NCI-H1417 treated with DMSO at 0.1 percent for 48 hours (cell line): ENCODE measurements around the gene GJB4.
"Not testable (repeated sequence)": the region's sequence is repeated elsewhere in the genome, so short reads cannot be mapped to it uniquely, and the experiment has no call there.

Experiments
- DNase-seq: peaks from one replicate; lab custom pipeline; 2025; lab: John Stamatoyannopoulos, UW

Gene GJB4

DNA sequence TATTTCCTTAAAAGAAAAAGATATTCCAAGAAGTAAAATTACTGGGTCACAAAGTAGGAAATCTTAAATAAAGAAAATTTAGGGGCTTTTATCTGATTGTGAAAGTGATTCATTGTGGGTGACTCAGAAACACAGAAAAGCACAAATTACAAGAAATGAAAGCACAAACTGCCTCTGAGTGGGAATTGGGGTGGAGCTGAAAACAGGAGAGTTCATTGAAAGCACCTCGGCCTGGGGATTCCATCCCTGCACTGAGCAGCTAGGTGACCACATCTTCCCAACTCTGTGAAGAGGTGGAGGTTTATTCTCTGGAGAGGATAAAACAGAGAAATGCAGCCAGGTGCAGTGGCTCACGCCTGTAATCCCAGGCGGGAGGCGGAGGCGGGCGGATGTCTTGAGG, 40.7 kb downstream of the GJB4 start:
- DNase-seq = no peak

DNA sequence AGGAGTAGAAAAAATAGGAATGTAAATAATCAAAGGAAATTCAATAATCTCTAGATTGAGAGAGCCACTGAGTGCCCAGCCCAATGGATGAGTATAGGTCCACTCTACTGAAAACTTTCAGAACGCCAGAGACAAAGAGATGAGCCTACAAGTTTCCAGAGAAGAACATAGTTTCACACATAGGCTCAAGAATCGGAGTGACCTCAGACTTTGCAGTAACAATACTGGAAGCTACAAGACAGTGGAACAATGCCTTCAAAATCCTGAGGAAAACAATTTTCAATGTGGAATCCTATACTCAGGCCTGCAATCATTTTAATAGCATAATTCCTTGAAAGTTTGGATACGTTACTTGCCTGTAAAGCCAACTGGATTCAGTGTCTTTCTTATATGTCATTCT, 44.2 kb downstream of the GJB4 start:
- DNase-seq = no peak

DNA sequence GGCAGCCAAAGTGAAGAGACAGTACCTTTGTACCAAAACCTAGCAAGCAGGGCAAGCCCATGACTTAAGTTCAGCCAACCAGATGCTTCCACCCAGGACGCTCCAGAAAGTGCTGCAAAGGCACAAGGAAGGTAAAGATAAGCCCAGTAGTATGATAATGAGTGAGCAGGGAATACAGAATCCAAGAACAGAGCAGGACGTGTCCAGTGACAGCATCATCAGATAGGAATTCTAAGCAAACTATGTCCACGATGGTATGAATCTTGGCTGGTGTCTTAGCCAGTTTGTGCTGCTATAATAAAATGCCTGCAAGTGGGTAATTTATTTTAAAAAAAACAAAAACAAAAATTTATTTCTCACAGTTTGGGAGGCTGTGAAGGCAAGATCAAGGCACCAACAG, 46.9 kb downstream of the GJB4 start:
- no peak for DNase-seq

DNA sequence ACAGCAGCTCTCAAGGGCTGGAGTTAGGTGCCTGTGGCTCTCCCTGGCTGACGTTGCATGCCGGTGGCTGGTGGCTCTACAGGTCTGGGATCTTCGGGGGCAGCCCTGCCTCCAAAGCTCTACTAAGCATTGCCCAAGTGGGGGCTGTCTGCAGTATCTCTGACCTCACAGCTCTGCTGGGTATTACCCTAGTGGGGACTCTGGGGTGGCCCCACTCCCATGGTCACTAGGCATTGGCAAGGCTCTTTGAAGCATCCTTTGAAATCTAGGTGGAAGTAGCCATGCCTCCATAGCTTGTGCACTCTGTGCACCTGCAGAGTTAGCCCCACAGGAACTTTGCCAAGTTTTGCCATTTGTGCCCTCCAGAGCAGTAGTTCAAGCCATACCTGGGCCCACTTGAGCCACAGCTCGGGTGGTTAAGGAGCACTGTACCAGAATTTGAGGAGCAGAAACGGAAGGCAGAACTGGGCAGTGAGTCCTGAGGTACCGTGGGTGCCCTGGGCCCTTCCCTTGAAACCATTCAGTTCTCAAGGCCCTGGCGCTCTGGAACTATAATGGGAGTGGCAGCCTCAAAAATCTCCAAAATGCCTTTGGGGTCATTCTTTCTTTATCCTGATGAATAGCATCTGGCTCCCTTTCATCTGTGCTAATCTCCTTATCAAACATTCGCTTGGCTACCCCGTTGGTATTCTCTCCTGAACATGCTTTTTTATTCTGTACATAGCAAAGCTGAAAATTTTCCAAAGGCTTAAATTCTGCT, 48.7 kb downstream of the GJB4 start:
- no peak for DNase-seq

DNA sequence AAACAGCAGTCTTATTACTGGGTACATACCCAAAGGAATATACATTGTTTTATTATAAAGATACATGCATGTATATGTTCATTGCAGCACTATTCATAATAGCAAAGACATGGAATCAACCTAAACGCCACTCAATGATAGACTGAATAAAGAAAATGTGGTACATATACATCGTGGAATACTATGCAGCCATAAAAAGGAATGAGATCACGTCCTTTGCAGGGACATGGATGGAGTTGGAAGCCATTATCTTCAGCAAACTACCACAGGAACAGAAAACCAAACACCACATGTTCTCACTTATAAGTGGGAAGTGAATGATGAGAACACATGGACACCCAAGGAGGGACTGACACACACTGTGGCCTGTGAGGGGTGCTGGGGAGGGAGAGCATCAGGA, 51.2 kb downstream of the GJB4 start:
- not testable (repeated sequence) for DNase-seq
